CD4-positive, alpha-beta T cell treated with Interferon alpha-2 for 1 hour (primary cell): Measurements from ENCODE around the gene RNF14.

ENCODE experiments used
- DNase-seq, 2 donors: peaks; one replicate each; pipeline ENCODE4 v3.0.0-alpha.2; 2020 to 2022

The RNF14 gene, protein sequence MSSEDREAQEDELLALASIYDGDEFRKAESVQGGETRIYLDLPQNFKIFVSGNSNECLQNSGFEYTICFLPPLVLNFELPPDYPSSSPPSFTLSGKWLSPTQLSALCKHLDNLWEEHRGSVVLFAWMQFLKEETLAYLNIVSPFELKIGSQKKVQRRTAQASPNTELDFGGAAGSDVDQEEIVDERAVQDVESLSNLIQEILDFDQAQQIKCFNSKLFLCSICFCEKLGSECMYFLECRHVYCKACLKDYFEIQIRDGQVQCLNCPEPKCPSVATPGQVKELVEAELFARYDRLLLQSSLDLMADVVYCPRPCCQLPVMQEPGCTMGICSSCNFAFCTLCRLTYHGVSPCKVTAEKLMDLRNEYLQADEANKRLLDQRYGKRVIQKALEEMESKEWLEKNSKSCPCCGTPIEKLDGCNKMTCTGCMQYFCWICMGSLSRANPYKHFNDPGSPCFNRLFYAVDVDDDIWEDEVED

DNA sequence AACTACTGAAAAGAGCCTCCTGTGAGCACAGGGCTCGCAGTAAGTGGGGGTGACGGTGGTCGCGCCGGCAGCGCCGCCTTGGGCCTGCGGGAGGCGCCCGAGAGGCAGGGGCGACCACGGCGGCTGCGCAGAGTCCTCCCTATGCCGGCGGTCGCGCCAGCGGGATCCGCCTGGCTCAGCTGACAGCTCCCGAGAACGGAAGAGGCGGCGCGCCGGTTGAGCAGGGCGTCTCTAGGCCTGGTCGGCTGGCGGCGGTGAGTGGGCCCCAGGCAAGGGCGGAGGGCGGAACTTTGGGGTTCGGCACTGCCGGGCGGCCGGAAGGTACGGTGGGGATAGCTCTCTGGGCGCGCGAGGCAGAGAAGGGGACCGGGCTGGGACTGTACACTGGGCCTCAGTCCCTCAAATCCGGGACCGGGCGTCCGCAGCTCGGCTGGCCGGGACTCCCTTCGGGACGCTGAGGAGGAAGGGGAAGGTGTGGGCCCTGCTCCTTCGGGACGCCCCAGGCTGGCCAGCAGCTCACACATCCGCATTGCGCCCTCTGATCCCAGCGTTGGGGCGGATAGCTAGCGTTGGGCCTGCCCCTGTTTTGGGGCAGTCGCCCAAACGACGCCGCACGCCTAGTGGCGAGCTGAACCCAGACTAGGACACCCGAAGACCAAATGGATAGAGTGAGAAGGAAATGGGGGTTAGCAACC, at the start of gene RNF14:
RNF14 (plus strand) TSS at position 192 of the 695 bp plus-strand sequence. CDS start 4,484 bp downstream, outside the sequence.
- peak; percentile 92 to 95 for DNase-seq

DNA sequence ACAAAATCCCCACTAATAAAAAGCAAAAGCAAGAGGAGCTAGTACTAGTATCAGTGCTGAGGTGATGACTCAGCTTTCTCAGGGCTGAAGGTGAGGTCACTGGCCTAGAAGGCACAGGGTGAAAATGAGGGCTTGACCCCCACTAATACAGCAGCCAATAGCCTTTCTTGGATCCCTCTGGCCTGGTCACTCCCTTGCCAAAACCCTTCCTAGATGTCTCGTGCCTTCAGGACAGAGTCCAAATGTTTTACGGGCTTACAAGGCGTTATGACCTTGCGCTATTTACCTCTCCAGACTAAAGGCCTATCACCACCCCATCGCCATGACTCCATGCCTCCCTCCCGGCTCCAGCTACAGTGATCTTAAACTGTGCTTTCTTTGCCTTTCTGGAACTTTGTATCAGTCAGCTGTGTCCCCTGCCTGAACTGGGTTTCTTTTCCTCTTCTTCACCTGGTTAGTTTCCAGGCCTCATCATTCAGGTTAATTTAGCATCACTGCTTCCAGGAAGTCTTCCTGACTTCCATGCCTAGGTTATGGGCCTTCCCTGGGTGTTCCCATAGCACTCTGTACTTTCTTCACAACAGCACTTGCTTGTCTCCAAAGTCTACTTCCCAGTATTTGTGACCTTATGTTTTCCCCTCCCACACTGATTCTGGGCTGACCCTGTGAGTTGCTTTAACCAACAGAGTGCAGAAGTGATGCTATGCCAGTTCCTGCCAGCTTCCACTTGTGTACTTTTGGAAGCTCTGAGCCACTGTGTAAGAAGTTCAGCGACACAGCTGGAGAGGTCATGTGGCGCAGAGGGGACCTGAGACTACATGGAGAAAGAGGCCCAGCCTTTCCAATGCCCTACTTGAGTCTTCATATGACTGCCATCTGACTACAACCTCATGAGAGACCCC, 49.4 kb upstream of the RNF14 start:
- no peak for DNase-seq

GRCh38 chr5:141920771-141921170, 48.1 kb upstream of the RNF14 start:
- no peak for DNase-seq

DNA sequence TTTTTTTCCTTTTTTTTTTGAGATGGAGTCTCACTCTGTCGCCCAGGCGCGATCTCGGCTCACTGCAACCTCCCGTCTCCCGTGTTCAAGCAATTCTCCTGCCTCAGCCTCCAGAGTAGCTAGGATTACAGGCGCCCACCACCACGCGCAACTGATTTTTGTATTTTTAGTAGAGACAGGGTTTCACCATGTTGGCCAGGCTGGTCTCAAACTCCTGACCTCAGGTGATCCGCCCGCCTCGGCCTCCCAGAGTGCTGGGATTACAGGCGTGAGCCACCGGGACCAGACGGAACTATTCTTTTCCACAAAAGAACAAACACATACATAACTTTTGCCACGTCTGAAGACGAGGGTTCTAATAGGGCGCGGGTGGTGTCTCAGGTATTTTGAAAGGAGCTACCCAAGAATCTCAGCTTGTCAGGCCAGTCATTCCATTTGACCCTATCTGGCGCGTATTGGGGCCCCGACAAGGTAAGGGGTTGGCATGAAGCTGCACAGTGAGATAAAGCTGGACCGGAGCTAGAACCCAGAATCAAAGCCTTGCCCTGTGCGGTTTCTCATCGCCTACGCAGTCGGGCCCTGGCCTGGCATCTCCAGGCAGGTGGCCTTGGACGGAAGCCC, 46.0 kb upstream of the RNF14 start:
- DNase-seq, result peak in 1 of 2 donors; percentile 5

DNA sequence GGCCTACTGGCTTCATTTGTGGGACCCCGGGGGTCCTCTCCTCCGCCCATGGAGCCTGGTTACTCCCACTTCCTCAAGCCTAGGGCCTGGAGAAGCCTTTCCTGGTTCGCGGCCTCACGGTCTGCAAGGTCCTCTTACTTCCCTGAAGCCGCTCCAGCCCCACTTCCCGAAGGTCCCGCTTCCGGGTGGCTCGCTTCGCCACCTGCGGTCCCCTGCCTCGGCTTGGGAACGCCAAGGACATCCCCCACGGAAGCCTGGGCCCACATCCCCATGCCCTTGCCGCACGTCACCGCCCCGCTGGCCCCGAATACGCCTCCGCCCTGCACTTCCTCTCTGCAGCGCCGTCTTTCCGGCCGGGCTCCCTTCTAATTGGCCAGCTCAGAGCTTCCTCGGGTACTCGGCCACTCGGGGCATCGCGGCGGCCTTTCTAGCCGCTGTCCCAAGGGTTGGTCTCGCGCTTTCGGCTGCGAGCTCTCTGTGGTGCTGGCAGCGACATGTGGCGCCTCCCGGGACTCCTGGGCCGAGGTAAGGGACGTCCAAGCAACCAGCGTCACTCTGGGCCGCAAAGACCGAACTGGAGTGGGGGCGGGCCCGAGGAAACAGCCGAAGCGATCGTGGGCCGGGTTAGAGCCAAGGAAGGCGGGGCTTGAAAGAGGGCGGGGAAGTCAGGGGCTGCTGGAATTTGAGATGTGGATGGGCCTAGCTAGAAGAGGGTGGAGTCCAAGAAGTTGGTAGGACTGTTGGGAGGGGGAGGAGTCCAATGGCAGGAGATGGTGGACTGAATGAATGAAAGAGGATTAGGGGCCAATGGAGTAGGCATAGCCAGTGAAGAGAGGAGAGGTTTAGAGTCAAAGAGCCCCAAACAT, 45.2 kb upstream of the RNF14 start, which contains the start of gene DELE1:
DELE1 (plus strand) TSS at position 424 of the 866 bp plus-strand sequence; CDS start at position 495, 71 bp downstream.
- peak; percentile 88 to 90 for DNase-seq

- no peak for DNase-seq
Observed at GRCh38 chr5:141926434-141926833, 42.5 kb upstream of the RNF14 start.

DNA sequence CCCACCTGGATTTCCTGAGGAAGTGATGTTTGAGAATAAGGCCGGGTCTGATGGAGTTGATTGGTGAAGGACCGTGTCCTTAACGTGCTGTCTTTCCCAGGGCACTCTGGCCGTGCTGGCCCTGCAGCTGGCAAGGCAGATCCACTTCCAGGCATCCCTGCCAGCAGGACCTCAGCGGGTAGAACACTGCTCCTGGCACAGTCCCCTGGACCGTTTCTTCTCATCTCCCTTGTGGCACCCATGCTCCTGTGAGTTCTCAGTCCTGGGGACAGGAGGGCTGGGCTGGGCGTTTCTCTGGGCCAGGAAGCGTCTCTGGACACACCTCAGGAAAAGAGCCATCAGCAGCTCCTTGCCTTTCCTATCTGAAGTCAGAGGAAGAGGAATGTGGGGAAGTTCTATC, 40.9 kb upstream of the RNF14 start:
- no peak for DNase-seq

DNA sequence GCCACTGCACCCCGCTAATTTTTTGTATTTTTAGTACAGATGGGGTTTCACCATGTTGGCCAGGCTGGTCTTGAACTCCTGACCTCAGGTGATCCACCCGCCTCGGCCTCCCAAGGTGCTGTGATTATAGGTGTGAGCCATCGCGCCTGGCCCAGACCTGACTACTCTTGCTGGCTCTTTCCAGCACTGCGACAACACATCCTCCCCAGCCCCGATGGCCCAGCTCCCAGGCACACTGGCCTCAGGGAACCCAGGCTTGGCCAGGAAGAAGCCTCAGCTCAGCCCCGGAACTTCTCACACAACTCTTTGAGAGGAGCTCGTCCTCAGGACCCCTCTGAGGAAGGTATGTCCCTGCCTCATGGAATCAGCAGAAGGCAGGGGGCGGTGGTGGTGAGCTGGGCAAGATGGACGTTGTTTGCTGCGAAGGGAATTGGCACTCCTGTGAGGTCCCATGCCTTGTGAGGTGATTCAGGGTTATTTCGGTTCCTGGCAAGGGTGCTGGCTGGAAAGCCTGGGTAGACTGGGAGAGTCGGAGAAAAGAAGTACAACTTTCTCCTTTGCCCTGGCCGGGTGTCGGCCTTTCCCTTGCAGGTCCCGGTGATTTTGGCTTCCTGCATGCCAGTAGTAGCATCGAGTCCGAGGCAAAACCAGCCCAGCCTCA, 39.4 kb upstream of the RNF14 start:
- no peak for DNase-seq

GRCh38 chr5:141931694-141932093, 37.2 kb upstream of the RNF14 start:
- DNase-seq, result no peak

DNA sequence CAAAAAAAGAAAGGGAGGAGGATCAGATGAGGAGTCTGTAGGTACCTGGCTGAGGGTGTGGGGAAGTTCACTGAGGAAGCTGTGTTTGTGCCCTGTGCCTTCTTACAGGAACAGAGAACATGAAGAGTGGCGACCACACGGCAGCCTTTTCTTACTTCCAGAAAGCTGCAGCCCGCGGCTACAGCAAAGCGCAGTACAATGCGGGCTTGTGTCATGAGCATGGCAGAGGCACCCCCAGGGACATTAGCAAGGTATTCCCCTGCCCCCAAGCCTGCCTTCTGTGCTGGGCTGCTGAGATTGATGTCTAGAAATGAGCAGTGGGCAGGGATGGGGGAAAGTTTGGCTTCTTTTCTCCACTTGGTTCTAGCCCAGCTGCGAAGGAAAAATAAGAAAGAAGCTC, 35.8 kb upstream of the RNF14 start:
- no peak for DNase-seq

GRCh38 chr5:141934099-141934844, 34.6 kb upstream of the RNF14 start:
- DNase-seq, result no peak

DNA sequence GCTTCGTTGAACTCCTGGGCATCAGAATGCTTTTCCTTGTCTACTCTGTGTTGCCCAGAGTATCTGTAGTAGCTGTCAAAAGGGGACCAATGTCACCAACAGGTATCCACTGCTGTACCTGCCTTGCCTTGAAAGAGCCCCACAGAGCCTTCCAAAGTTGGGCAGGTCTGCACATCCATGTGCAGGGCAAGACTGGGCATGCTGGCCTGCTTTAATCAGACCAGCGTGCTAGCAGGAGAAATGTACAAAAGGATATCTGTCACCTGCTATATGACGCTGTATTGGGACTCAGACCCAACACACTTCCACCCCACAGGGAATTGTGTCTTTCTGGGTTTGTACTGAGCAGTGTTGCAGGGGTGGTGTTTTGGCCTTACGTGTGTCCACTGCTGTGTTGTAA, 33.4 kb upstream of the RNF14 start:
- no peak for DNase-seq

GRCh38 chr5:141940695-141941271, 28.1 kb upstream of the RNF14 start:
- no peak for DNase-seq

DNA sequence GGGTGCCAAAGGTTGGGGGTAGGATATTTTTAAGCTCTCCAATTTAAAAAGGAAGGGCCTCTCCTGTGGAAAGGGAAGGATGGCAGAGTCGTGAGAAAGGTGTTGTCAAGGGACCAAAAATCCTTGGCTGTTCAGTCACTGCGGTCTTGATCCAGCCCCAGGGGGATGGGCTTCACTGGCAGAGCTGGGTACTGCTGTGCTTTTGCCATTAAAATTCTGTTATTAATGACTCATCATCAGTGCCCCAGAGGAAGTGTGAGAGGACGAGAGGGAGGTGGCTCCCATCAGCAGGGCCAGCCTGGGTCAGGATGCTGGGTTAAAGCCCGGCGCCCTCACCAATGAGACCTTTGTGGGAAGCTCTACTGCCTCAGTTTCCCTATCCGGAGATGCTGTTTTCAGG, 27.6 kb upstream of the RNF14 start:
- DNase-seq, result no peak

DNA sequence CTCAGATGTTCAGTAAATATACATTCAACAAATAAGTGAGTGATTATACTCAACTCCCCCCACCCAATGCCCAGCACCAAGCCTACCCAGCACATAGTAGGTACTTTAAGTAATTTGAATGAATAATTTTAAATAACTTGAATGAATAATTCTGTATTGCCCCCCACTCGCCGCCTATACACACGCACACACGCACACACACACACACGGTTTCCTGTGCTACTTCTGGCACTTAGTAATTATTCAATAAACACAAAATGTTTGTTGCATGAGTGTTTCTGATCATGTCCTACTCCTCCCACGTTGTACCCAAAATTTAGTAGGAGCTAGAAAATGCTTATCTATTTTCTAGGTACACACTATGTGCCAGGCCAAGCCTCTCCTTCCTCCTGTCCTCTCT, 27.1 kb upstream of the RNF14 start:
- DNase-seq, result no peak

DNA sequence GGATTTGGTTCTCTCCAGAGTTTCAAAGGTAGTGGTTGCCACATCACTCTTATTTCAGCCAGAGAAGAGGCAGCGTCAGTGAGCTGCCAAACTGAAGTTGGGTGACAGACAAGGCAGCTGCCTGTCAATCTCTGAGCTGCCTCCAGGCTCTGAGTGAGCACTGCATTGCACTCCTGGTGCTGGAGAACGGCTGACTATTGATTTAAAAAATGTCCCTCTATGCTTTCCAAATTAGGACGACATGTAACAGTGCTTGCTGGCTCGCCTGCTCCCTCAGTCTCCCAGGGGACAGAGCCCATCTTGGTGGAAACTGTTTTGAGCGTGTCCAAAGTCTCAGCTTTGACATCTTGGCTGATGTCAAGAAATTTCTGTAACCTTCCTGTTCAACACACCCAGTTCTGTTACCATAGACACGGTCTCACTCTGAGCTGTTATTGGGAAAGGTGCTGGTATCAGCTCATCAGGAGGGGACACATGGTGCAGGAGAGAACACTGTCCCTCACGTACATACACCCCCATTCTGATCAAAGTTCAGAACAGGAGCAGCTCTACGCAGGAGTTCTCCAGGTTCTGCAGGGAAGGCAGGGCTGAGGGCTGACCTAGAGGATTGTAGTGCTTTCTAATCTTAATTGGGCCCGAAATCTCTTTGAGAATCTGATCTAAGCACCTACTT, 26.6 kb upstream of the RNF14 start:
- no peak for DNase-seq

- no peak for DNase-seq
Observed at GRCh38 chr5:141944076-141944475, 24.8 kb upstream of the RNF14 start.

DNA sequence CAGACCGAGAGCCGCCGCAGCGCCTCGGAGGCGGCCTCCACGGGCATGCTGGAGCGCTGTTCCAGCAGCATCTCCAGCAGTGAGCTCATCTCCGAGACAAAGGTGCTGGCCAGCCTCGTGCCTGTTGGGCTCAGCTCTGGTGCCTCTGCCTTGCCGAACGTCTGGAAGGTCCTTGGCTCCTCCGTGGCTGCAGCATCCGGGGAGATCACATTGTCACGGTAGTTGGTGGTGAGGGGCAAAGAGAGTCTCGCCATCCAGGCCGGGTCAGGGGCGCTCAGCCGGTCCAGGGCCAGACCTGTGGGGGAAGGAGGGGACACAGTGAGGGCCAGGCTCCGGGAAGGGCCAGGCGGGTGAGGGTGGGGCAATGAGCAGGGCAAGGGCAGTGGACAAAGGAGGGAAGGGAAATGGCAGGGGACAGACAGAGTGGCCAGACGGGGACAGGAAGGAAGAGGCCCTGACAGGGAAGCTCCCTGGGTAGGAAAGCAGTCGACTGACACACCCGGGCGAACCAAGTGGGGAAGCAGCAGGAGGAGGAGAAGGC, 23.3 kb upstream of the RNF14 start:
- DNase-seq, result no peak

DNA sequence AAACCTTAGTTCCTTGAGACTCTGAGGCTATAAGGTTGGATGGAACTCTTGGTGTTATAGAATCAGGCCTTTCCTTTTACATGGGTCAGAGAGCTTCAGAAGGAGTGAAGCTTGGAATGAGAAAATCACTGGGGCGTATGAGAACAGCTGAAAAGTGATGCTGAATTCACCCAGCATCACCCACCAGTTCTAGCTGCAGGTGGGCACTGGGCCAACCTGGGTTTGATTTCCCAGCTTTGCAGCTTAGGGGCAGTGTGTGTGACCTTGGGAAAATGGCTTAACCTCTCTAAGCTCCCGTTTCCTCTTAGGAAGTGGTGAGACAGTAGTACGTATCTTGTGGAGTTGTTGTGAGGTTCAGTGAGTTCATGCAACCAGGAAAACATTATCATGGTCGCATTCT, 21.6 kb upstream of the RNF14 start:
- no peak for DNase-seq
